Measurements from ENCODE around the gene FAM83E.
"Not testable (repeated sequence)": the region's sequence is repeated elsewhere in the genome, so short reads cannot be mapped to it uniquely, and the experiment has no call there.

Gene FAM83E

DNA sequence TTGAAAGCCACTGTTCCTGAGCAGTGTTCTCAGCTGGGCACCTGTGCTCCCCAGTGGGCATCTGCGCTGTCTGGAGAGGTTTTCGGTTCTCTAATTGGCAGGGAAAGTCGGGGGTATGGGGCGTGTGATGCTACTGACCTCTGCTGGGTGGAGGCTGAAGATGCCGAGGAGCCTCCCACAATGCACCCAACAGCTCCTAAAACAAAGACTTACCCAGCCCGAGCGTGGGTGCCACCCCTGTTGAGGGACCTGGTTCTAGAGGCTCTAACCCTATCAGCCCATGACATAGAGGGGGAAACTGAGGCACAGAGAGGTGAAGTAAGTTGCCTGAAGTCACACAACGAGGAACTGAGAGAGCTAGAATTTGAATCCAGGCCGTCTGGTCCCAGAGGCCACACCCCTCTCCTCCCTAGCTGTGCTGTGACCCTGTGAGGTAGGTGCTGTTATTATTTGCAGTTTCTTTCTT lies 6.0 kb downstream of the FAM83E start:
- peak; percentile 9 for DNase-seq

DNA sequence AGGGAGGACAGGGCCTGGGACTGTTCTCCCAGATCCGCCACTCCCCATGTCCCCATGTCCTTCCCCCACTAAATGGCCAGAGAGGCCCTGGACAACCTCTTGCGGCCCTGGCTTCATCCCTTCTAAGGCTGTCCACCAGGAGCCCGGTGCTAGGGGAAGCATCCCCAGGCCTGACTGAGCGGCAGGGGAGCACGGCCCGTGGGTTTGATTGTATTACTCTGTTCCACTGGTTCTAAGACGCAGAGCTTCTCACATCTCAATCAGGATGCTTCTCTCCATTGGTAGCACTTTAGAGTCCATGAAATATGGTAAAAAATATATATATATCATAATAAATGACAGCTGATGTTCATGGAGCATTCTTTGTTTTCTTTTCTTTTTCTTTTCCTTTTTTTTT lies 7.5 kb downstream of the FAM83E start:
- no peak for DNase-seq

DNA sequence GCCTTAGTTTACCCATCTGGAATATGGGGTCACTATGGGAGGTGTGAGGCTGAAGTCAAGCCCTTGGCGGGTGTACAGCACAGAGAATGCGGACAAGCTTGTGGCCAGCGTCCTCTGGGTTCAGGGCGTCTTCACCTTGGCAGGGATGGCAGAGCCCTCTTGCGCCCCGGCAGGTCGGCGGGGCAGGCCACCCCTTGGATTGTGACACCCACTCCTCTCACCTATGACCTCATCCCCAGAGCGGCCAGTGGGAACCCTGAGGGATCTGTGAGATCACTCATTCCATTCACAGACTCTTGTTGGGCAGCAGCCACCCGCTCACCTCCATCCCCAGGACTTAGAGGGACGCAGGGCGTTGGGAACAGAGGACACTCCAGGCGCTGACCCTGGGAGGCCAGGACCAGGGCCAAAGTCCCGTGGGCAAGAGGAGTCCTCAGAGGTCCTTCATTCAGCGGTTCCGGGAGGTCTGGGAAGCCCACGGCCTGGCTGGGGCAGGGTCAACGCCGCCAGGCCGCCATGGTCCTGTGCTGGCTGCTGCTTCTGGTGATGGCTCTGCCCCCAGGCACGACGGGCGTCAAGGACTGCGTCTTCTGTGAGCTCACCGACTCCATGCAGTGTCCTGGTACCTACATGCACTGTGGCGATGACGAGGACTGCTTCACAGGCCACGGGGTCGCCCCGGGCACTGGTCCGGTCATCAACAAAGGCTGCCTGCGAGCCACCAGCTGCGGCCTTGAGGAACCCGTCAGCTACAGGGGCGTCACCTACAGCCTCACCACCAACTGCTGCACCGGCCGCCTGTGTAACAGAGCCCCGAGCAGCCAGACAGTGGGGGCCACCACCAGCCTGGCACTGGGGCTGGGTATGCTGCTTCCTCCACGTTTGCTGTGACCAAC lies 8.2 kb downstream of the FAM83E start, which contains the start of gene SPACA4:
Gene SPACA4, plus strand, starts transcription at position 280 of the 896 bp plus-strand sequence. Its CDS starts 237 bp downstream, at position 517.
- no peak for DNase-seq

DNA sequence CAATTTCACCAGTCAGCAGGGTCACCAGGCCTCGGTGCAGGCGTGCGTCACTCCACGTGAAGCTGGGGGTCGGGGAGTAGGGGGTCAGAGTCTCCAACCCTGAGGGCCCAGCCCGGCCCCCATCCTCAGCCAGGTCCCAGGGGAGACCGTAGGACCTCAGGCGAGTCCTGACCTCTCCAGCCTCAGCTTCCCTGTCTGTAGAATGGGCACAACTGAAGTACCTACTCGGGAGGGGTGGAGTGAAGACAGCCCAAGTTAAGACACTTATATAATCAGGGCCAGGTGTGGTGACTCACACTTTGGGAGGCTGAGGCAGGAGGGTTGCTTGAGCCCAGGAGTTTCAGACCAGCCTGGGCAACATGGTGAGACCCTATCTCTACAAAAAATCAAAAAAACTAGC lies 11.0 kb downstream of the FAM83E start:
- no peak for DNase-seq

DNA sequence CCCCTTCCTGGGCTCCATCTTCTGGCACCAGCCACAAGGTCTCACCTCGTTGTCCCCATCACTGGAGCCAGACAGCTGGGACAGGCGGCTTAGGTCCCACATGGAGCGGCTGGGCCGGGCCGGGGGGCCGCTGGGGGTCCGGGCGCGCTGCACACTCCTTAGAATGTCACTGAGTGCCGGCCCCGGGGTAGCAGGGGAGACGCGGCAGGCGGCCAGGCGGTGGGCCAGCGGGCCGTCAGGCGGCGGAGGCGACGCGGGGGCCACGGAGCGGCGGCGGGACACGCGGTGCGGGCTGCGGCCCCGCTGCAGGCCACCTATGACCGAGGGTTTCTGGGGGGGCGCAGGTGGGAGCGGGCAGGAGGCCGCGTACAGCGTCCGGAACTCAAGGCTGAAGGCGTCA lies 11.4 kb downstream of the FAM83E start:
- no peak for DNase-seq

DNA sequence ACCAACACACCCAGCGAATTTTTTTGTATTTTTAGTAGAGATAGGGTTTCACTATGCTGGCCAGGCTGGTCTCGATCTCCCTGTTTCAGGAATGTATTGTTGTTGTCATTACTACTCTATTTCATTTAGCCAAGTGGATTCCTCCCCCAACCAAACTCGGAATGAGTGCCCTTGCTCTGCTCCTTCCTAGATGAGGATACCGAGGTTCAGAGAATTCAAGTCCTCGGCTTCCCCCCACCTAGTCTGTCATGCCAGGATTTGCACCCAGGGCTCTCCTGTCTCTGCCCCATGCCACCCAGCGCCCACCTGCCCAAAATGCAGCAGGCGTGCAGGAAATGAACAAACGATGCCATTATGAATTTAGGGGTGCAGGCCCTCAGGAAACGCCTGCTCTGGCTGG lies 11.9 kb downstream of the FAM83E start:
- DNase-seq = no peak

DNA sequence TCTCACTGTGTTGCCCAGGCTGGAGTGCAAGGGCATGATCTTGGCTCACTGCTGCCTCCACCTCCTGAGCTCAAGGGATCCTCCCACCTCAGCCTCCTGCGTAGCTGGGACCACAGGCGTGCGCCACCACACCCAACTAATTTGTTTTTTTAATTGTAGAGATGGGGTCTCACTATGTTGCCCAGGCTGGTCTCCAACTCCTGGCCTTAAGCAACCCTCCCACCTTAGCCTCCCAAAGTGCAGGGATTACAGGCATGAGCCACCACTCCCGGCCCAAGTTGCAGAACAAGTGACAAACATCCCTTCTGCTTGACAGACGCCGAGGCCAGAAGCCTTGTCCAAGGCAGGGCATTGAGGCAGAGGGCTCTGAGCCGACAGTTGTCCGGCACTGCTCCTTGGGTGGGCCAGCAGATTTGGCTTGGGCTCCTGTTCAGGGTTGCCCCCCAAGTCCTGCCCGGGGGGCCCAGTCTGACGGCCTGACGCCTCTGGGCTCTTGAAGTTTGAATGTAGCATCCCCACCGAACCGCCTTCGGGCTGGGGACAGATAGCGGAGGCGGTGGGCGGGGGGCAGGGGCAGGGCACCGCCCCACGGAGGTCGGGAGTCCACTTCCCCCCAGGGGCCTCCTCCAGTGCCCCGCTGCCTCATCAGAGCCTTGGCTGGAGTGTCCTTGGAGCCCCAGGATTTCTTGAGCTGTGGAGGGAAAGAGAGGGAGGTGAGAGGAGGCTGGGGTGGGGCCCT lies 14.0 kb downstream of the FAM83E start:
- DNase-seq = no peak

DNA sequence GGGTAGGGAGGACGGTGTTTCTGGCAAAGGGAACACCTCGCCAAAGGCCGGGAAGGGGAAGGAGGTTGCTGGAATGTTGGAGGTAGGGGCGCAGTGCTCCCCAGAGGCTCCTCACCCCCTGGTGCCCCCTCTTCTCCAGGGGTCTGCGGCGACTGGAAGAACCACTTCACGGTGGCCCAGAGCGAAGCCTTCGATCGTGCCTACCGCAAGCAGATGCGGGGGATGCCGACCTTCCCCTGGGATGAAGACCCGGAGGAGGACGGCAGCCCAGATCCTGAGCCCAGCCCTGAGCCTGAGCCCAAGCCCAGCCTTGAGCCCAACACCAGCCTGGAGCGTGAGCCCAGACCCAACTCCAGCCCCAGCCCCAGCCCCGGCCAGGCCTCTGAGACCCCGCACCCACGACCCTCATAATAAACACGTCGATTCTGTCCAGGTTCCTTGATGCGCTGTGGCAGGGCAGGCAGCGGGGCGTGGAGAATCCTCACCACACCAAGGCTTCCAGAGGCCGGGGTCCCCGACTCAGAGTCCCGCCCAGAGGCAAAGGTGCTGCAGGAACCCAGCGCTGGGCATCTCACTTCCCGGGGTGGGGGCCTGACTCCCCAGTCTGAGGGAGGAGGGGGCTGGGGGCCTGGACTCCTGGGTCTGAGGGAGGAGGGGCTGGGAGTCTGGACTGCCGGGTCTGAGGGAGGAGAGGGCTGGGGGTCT lies 15.7 kb downstream of the FAM83E start:
- no peak for DNase-seq

DNA sequence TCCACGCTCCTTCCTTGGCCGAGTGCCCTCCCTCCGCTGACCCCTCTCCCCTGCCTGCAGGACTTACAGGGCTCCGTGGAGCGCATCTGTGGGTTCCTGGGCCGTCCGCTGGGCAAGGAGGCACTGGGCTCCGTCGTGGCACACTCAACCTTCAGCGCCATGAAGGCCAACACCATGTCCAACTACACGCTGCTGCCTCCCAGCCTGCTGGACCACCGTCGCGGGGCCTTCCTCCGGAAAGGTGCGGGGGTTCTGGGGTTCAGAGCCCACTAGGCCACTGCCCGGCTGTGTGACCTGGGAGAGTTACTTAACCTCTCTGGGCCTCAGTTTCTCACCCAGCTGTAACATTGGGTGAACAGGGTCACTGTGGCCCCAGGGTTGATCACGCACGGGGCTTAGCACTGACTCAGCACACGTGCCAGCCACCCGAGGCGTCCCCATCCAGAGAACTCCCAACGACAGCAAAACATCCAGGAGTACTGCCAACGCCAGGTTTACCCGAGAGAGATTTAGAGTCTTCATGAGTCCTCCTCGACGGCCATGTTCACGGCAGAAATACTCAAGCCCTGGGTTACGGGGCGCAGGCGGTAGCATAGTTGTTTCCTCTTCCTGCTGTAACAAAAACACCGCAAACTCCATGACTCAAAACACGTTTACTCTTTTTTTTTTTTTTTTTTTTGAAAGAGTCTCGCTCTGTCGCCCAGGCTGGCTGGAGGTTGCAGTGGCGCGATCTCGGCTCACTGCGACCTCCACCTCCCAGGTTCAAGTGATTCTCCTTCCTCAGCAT lies 18.0 kb downstream of the FAM83E start:
- DNase-seq = no peak

DNA sequence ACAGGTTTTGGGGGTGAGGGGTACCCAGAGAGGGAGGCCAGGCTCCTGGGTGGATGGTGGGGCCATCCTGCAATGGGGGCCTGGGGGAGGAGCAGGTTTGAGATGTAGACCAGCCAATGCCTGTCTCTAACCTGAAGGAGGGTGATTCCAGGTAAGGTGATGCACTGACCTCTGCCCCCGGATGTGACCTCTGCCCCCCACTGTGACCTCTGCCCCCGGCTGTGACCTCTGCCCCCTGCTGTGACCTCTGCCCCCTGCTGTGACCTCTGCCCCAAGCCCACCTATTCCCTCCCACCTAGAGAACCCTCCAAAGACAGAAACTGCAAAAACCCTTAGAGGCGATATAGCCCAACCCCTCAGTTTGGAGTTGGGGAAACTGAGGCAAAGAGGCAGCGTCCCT lies 18.6 kb downstream of the FAM83E start:
- no peak for DNase-seq

DNA sequence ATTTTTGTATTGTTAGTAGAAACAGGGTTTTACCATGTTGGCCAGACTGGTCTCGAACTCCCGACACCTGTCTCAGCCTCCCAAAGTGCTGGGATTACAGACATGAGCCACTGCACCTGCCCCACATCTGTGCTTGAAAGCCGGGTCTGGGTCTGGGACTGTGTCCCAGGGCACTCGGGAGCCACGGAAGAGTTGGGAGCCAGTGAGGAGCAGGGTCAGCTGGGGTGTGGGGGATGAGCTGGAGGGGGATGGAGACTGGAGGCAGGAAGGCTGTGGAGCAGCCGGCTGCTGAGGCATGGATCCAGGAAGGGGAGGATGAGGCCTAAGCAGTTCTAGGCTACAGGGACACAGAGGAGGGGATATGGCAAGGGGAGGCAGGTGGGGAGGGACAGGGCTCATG lies 19.0 kb downstream of the FAM83E start:
- no peak for DNase-seq

DNA sequence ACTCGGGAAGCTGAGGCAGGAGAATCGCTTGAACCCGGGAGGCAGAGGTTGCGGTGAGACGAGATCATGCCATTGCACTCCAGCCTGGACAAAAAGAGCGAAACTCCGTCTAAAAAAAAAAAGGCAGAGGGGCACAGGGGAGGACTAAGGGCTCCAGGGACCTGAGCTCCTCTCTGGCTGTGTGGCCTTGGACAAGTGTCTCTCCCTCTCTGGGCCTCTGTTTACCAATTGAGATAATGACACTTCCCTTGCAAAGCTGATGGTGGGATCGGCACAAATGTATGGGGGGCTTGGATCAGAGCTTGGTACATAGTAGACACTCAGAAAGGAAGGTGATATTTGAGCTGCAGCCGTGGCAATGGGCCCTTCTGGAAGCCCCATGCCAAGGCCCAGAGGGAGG lies 19.7 kb downstream of the FAM83E start:
- no peak for DNase-seq

DNA sequence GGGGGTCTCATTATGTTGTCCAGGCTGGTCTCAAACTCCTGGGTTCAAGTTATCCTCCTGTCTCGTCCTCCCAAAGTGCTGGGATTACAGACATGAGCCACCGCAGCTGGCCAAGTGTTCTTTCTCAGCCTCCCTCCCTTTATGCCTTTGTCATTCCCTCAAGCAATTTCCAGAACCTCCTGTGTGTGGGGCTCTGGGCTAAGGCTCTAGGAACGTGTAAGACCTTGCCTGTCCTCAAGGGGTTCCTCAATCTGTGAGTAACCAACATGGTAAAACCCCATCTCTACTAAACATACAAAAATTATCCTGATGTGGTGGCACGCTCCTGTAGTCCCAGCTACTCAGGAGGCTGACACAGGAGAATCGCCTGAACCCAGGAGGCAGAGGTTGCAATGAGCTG lies 23.9 kb downstream of the FAM83E start:
- no peak for DNase-seq

DNA sequence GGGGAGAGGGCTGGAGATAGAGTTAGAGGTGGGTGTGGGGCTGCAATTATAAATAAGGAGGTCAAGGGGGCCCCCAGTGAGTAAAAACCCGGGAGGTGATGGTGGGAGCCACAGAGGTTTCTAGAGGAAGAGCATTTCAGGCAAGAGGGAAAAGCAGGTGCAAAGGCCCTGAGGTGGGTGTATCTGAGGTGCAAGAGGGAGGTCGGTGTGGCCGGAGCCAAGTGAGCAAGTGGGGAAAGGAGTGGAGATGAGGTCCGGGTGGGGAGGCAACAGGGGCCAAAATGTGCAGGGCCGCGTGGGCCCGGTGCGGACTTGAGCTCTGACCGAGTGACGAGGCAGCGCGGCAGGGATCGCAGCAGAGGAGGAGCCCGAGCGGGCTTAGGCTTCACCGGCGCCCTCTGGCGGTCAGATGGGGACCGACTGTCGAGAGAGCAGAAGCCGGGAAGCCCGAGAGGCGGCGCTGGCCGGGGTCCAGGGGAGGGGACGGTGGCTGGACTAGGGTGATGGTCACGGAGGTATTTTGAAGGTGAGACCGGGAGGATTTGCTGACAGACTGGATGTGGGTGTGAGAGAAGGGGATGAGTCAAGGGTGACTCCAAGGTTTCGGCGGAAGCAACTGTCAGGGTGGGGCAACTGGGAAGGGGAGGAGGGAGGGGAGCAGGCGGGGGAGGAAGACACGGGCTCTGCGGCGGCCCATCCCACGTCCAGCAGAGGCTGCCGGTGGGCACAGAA lies 26.0 kb downstream of the FAM83E start:
- DNase-seq = peak; percentile 56

DNA sequence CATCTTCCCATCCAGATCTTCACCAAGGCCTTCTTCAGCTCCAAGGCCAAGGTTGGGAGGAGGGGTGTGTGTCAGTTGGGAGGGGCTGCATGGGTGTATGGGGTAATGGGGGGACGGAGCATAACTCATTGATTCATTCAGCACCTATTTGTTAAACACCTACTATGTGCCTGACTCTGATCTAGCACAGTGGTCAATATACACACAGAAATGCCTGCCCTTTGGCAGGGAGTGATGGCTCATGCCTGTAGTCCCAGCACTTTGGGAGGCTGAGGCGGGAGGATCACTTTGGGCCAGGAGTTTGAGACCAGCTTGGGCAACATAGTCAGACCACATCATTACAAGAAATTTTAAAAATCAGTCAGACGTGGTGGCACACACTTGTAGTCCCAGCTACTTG lies 27.5 kb downstream of the FAM83E start:
- DNase-seq = no peak

DNA sequence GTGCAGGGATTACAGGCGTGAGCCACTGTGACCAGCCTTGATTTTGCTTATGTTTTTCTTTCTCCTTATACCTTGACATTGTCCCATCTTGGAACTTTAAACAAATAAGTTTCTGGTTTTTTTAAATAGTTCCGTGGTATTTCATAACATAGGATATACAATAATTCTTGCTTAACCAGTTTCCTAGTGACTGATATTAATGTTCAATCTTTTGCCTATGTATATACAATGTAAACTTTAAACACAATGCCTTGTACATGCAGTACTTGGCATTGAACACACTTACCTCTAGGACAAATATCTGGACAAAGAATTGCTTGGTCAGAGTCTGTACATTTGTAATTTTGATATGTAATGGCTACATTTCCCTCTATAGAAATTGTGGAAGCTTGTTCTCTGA lies 32.7 kb downstream of the FAM83E start:
- DNase-seq = no peak

DNA sequence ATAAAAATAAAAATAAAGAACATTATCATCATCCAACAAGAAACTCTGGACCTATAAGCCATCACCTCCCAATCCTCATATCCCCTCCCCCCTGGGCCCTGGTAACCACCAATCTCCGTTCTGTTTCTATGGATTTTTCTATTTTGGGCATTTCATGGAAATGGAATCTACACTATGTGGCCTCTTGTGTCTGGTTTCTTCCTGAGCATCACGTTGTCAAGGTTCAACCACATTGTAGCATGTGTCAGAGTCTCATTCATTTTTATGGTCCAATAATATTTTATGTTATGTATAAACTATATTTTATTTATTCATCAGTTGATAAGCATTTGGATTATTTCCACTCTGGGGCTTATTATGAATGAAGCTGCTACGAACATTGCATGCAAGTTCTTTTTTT lies 36.0 kb downstream of the FAM83E start:
- DNase-seq = no peak

DNA sequence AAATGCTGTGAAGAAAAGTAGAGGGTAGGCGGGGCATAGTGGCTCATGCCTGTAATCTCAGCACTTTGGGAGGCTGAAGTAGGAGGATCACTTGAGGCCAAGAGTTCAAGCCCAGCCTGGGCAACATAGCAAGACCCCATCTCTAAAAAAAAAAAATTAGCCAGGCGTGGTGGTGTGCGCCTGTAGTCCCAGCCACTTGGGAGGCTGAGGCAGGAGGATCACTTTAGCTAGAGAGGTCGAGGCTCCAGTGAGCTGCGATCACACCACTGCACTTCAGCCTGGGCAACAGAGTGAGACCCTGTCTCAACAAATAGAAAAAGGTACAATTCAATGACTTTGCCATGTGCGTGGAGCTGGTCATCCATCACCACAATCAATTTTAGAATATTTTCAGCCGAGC lies 37.0 kb downstream of the FAM83E start:
- DNase-seq = not testable (repeated sequence)

DNA sequence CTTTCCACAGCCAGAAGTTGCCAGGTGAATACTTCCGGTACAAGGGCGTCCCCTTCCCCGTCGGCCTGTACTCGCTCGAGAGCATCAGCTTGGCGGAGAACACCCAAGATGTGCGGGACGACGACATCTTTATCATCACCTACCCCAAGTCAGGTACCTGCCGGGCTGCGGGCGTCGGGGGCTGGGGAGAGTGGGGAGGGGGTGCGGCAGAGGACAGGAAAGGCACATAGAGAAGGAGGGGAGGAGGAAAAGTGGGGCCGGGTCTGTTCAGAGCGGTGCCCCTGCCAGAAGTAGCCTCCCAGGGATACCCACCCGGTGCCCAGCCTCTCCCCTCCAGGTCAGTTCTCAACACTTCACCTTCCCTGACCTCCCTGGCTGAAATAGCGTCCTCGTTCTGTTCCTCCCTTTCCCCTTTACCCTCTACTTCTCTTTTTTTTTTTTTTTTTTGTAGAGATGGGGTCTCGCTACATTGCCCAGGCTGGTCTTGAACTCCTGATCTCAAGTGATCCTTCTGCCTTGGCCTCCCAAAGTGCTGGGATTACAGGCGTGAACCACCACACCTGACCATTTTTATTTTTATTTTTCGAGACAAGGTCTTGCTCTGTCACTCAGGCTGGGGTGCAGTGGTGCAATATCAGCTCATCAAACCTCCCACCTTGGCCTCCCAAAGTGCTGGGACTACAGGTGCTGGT lies 38.8 kb downstream of the FAM83E start:
- no peak for DNase-seq

DNA sequence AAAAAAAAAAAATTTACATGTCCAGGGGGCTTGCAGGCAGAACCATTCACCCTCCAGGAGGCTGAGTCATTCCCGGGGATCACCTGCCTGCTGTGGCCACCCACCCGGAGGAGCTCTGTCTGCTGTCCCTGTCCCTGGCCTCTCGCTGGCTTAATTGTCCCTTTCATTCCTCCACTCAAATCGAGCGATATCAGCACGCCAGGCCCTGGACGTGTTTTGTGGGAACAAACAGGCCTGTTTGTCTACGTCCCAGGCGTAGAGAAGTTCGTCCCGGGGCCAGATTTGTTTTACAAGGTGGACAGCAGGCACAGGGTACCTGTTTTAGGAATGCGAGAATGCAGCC lies 41.7 kb downstream of the FAM83E start:
- no peak for DNase-seq

DNA sequence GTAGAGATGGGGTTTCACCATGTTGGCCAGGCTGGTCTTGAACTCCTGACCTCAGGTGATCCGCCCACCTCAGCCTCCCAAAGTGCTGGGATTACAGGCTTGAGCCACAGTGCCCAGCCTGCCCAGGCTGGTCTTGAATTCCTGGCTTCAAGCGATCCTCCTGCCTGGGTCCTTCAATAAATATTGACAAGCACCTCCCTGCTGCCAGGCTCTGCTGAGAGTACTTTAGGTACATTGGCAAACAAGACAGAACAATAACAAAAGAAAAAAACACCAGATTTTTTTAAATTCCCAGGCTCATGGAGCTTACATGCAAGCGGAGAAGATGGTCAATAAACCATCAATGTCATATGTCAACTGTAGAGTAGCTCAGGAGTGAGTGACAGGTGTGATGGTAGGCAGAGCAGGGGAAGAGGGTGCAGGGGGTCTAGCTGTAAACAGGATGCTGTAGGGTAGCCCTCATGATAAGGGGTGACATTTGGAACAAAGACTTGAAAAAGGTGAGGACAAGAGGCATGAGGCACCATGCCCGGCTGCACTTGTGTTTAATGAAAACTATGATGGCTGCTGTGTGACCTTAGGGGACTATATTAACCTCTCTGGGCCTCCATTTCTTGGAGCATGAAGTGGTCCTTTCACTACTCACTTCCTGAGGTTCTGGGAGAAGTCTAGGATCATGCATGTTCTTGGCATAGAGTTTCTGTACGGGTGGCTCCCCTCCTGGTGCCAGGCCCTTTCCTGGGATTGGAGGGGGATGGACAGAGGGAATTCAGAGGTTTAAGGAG lies 43.3 kb downstream of the FAM83E start:
- DNase-seq = no peak

Data from NCI-H1105 treated with DMSO at 0.1 percent for 48 hours (cell line).